Psoas muscle (tissue), 8 donors: ENCODE measurements around the gene B9D1. TPM values are rescaled to one million over a fixed set of nuclear protein-coding genes. Genes with fewer than 3 reads are reported as not detected.

Source experiments
- ATAC-seq, 4 donors: fragments of 200-7000 bp; cut with Tn5 transposase; one replicate each; pipeline ENCODE4 v1.9.1; 2020; ENCODE audit warnings: moderate library complexity in 3 of 4, mild to moderate bottlenecking in 2 of 4
- DNase-seq, 2 donors: peaks; one replicate each; pipeline ENCODE4 v3.0.0-alpha.2; 2020
- H3K27ac ChIP-seq: fragments of 200-600 bp; one replicate; pipeline ENCODE4 v1.8.0; 2022
- H3K27me3 ChIP-seq, 3 donors: fragments of 200-600 bp in 1 of 3; one replicate each; pipeline versions ENCODE4 v1.6.1 to v1.8.0; 2013 to 2022; ENCODE audit warnings: low read length in 2 of 3, mild to moderate bottlenecking in 2 of 3, moderate library complexity in 1 of 3; ENCODE audit not compliant: insufficient read depth in 3 of 3
- H3K36me3 ChIP-seq, 2 donors: fragments of 200-600 bp in 1 of 2; one replicate each; pipeline versions ENCODE4 v1.6.1 to v1.8.0; 2013 to 2022; ENCODE audit warnings: low read depth in 1 of 2, mild to moderate bottlenecking in 1 of 2, moderate library complexity in 1 of 2; ENCODE audit not compliant: insufficient read depth in 1 of 2
- H3K4me1 ChIP-seq: fragments of 200-600 bp; one replicate; pipeline ENCODE4 v1.8.0; 2022
- H3K4me3 ChIP-seq: fragments of 200-600 bp; one replicate; pipeline ENCODE4 v1.8.0; 2022; ENCODE audit warnings: mild to moderate bottlenecking
- H3K9me3 ChIP-seq: fragments of 200-600 bp; one replicate; pipeline ENCODE4 v1.8.0; 2022
- CTCF ChIP-seq: fragments of 200-600 bp; IDR thresholded peaks from one replicate; pipeline ENCODE4 v1.8.0; 2022; ENCODE audit warnings: antibody characterized with exemption
- WGBS, 3 donors: extraction: QIAGEN DNeasy Blood & Tissue Kit; methylation state at CpG; one replicate each; pipeline versions ENCODE4 v1.1.6 to v1.1.7; 2013; 5-methylcytosine and 5-hydroxymethylcytosine counted together
- intact Hi-C, 2 donors: fragments of 100-400 bp; cut with DNase I; formaldehyde crosslinking; loops; one replicate each; pipeline versions ENCODE4 v1.11.0 to v1.14.2; 2022
- polyA plus RNA-seq, 3 donors: library from polyadenylated mRNA; stranded (reverse); fragments of 200-250 nt; gene quantifications; one replicate each; pipeline ENCODE4 v1.2.3, GENCODE V29; 2013
- total RNA-seq, 4 donors: library from RNA; stranded (reverse); fragmentation: NEBNext Ultra II Directional in 2 of 4; extraction: Animal tissue kit (Norgen Biotek cat#: 25700) in 2 of 4; gene quantifications; one replicate each; pipeline versions ENCODE4 v1.2.1 to v1.2.4, GENCODE V29; 2021 to 2023
- donor health status: healthy with polysubstance abuse.
- donor health status: DM: no; HTN: no; CAD: no; lungs with moderate emphysema.
- donor health status: Bipolar disorder and iron deficiency.
- donor health status: healthy.
- donor health status: DM: yes; HTN: yes; CAD: no.
- donor health status: DM: no; HTN: no; CAD: no.
- donor health status: DM: no; HTN: no; CAD: no.
- donor health status: DM: yes; HTN: yes; CAD: no.

B9D1 gene
- total and polyA plus RNA-seq, 7 donors: 4.7 to 9.2 (median 7.0) TPM

GRCh38 chr17:19361944-19362276 is 613 bp downstream of the B9D1 start:
- H3K9me3 ChIP-seq: no peaks in the 10 kb centered on the region

GRCh38 chr17:19361326-19361725 is 1.2 kb downstream of the B9D1 start:
- DNase-seq: no peak
- H3K27ac ChIP-seq: no peak overlapping the region
- H3K4me1 ChIP-seq: no peaks in the 10 kb centered on the region
- WGBS, 3 donors: 69 to 79% (median 74%) methylated on average over 6 of the region's 6 CpGs
- no peak for ATAC-seq
- peaks cover 0 to 10% of the 10 kb centered on the region in 2 donors for H3K36me3 ChIP-seq
- H3K9me3 ChIP-seq: no peaks in the 10 kb centered on the region
- intact Hi-C loops: loop anchor here in 1 of 2 donors (10.0 kb wide), 1 partner anchor 403 kb away; no protein-coding TSS in a partner anchor
- no peak for TF ChIP-seq CTCF
- no peak overlapping the region for H3K4me3 ChIP-seq
- no peaks in the 10 kb centered on the region for H3K27me3 ChIP-seq

More at GRCh38 chr17:19361944-19362276, 613 bp downstream of the B9D1 start:
- H3K36me3 ChIP-seq: peaks cover 0 to 6% of the 10 kb centered on the region in 2 donors
- no peak for DNase-seq
- no peak for ATAC-seq
- H3K4me3 ChIP-seq: peak overlapping the region; percentile 90
- no peaks in the 10 kb centered on the region for H3K27me3 ChIP-seq
- intact Hi-C loops: loop anchor here (2.0 to 10.0 kb wide), 4 partner anchors 85 to 405 kb away; no protein-coding TSS in a partner anchor
- WGBS, 3 donors: 14 to 19% (median 15%) methylated on average over 16 of the region's 16 CpGs
- H3K27ac ChIP-seq: peak overlapping the region; percentile 76
- TF ChIP-seq CTCF: no peak
- no peaks in the 10 kb centered on the region for H3K4me1 ChIP-seq

- Histone ChIP-seq H3K36me3 (peaks cover 0 to 10% of the 10 kb centered on the region in 2 donors), H3K27me3 (no peaks in the 10 kb centered on the region), H3K4me1 (no peaks in the 10 kb centered on the region), H3K4me3 (no peak overlapping the region), H3K9me3 (no peaks in the 10 kb centered on the region), H3K27ac (no peak overlapping the region)
- TF ChIP-seq CTCF: no peak
- intact Hi-C loops: loop anchor here in 1 of 2 donors (10.0 kb wide), 1 partner anchor 404 kb away; no protein-coding TSS in a partner anchor
- ATAC-seq (no peak), DNase-seq (no peak)
- 87 to 93% (median 90%) methylated on average over 8 of the region's 8 CpGs for WGBS, 3 donors
These were observed 1.8 kb downstream of the B9D1 start for GRCh38 chr17:19360772-19361171.

- Histone ChIP-seq H3K36me3 (peaks cover 0 to 10% of the 10 kb centered on the region in 2 donors), H3K27me3 (no peaks in the 10 kb centered on the region), H3K4me1 (no peaks in the 10 kb centered on the region), H3K27ac (no peak overlapping the region), H3K4me3 (no peak overlapping the region), H3K9me3 (no peaks in the 10 kb centered on the region)
- ATAC-seq (no peak), DNase-seq (no peak)
- intact Hi-C loops: loop anchor here in 1 of 2 donors (10.0 kb wide), 1 partner anchor 405 kb away; no protein-coding TSS in a partner anchor
- TF ChIP-seq CTCF: no peak
- 91 to 95% (median 92%) methylated on average over 5 of the region's 5 CpGs for WGBS, 3 donors
These were observed 2.7 kb downstream of the B9D1 start for GRCh38 chr17:19359856-19360255.

- H3K4me1 ChIP-seq: no peaks in the 10 kb centered on the region
- H3K27ac ChIP-seq: no peak overlapping the region
- 84 to 89% (median 84%) methylated on average over 7 of the region's 7 CpGs for WGBS, 3 donors
- H3K9me3 ChIP-seq: no peaks in the 10 kb centered on the region
- H3K36me3 ChIP-seq: peaks cover 0 to 10% of the 10 kb centered on the region in 2 donors
- H3K27me3 ChIP-seq: no peaks in the 10 kb centered on the region
- no peak for ATAC-seq
- intact Hi-C loops: no loop called here
- no peak for DNase-seq
- TF ChIP-seq CTCF: no peak
- H3K4me3 ChIP-seq: no peak overlapping the region
These were observed 3.4 kb downstream of the B9D1 start for GRCh38 chr17:19359151-19359550.
